Lower leg skin (tissue), 4 donors: Measurements from ENCODE around the gene PDK2. TPM values are rescaled to one million over a fixed set of nuclear protein-coding genes. Genes with fewer than 3 reads are reported as not detected.

Source experiments
- DNase-seq, 2 donors: peaks; one replicate each; pipeline ENCODE4 v3.0.0-alpha.2; 2019; ENCODE audit warnings: low spot score in 2 of 2
- H3K4me3 ChIP-seq: fragments of 200-600 bp; sonication (generic); 2 replicates; pipeline ENCODE4 v1.5.1; 2017; ENCODE audit warnings: mild to moderate bottlenecking, low read depth; ENCODE audit not compliant: poor library complexity, severe bottlenecking
- CTCF ChIP-seq, 3 donors: fragments of 450-650 bp; IDR thresholded peaks; one replicate each; pipeline ENCODE4 v1.5.1; 2016; ENCODE audit warnings: antibody characterized with exemption in 3 of 3, mild to moderate bottlenecking in 3 of 3, moderate library complexity in 2 of 3
- POLR2A ChIP-seq, 2 donors: fragments of 450-650 bp; IDR thresholded peaks; one replicate each; pipeline ENCODE4 v1.6.1; 2016 to 2017; ENCODE audit warnings: antibody characterized with exemption in 2 of 2, mild to moderate bottlenecking in 1 of 2, moderate library complexity in 1 of 2
- WGBS, 2 donors: methylation state at CpG; one replicate each; pipeline ENCODE4 v1.1.5; 2018; 5-methylcytosine and 5-hydroxymethylcytosine counted together
- intact Hi-C: fragments of 100-400 bp; cut with DNase I; formaldehyde crosslinking; loops from one replicate; pipeline ENCODE4 v1.15.0; 2023; ENCODE audit warnings: low total_unique reads
- total RNA-seq, 4 donors: library from RNA; depleted of rRNA; stranded (reverse); fragments of >200 nt; gene quantifications; one replicate each; pipeline ENCODE4 v1.1.0, GENCODE V29; 2016

Gene PDK2
- total RNA-seq, 4 donors from 2014 or later: 35.6 to 86.6 (median 57.0) TPM

- intact Hi-C loops: no loop called here
- 0 to 1% methylated on average over 32 of the region's 40 CpGs for WGBS, 2 donors
- H3K4me3 ChIP-seq: peak overlapping the region; percentile 77
- DNase-seq: peak; percentile 83 to 98
- TF ChIP-seq CTCF (IDR thresholded peaks at IDR 0.05) (no peak), POLR2A (IDR thresholded peaks at IDR 0.05) (no peak)
Observed at GRCh38 chr17:50151041-50151936, 56.1 kb downstream of the PDK2 start.

GRCh38 chr17:50151937-50152547, 56.9 kb downstream of the PDK2 start:
- WGBS, 2 donors: 1% methylated on average over 12 of the region's 12 CpGs
- DNase-seq: peak; percentile 83 to 97
- H3K4me3 ChIP-seq: peak overlapping the region; percentile 13
- intact Hi-C loops: no loop called here
- no peak for TF ChIP-seq POLR2A (IDR thresholded peaks at IDR 0.05)

DNA sequence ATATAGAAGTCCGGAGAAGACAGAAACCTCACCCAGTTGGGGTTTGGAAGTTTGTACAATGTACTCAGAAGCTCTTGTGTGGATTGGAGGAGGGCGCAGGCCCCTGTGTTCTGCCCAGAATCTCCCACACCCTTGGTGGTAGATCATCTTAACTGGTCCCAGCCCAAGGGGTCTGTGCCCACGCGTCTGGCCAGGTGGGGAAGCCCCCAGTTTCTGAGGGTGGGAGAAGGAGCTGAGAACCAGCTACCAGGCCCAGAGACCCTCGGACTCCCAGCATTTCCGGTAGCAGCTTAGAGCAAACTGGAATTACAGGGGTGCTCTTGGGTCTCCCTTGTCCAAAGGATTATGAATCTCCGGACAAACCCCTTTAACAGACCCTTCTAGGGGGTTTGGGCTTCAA, 57.6 kb downstream of the PDK2 start:
- intact Hi-C loops: no loop called here
- H3K4me3 ChIP-seq: no peak overlapping the region
- 62 to 72% methylated on average over 7 of the region's 7 CpGs for WGBS, 2 donors

GRCh38 chr17:50153650-50154575, 58.8 kb downstream of the PDK2 start:
- no peak overlapping the region for H3K4me3 ChIP-seq
- WGBS, 2 donors: 23 to 26% methylated on average over 16 of the region's 16 CpGs
- TF ChIP-seq POLR2A (IDR thresholded peaks at IDR 0.05): no peak
- TF ChIP-seq CTCF (IDR thresholded peaks at IDR 0.05): no peak
- DNase-seq: no peak
- intact Hi-C loops: no loop called here

More for the DNA sequence above, 57.6 kb downstream of the PDK2 start:
- TF ChIP-seq CTCF (IDR thresholded peaks at IDR 0.05) (no peak), POLR2A (IDR thresholded peaks at IDR 0.05) (no peak)
- DNase-seq: no peak

GRCh38 chr17:50154604-50155003, 59.5 kb downstream of the PDK2 start:
- TF ChIP-seq CTCF (IDR thresholded peaks at IDR 0.05) (no peak), POLR2A (IDR thresholded peaks at IDR 0.05) (no peak)
- intact Hi-C loops: no loop called here
- no peak overlapping the region for H3K4me3 ChIP-seq
- WGBS, 2 donors: 33 to 45% methylated on average over 1 of the region's 1 CpG
- no peak for DNase-seq
